Skeletal muscle cell (primary cell): ENCODE data around the gene BTD.

Experiments
- DNase-seq: peaks from one replicate; pipeline ENCODE4 v3.0.0-alpha.2; 2010; ENCODE audit warnings: low read depth
- H3K4me3 ChIP-seq: 2 replicates; pipeline ENCODE4 v1.5.1; 2011; ENCODE audit warnings: low read depth, mild to moderate bottlenecking, control low read depth, low read length, moderate library complexity

BTD gene

DNA sequence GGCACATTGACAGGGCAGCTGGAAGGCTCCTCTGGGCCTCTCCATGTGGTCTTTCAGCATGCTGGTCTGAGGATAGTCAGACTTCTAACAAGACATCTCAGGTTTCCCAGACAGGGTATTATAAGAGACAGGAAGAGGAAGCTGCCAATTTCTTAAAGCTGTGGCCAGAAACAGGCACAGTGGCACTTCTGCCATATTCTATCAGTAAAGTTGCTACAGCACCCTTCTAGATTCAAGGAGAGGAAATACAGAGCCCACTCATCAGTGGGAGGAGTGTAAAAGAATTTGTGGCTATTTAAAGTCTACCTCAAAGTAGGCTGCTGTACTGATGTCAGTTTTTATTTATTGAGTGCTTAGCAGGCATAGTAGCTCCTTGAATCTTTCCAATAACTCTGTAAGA is 55.5 kb downstream of the BTD start:
- DNase-seq, result no peak
- H3K4me3 ChIP-seq, result no peak overlapping the region

DNA sequence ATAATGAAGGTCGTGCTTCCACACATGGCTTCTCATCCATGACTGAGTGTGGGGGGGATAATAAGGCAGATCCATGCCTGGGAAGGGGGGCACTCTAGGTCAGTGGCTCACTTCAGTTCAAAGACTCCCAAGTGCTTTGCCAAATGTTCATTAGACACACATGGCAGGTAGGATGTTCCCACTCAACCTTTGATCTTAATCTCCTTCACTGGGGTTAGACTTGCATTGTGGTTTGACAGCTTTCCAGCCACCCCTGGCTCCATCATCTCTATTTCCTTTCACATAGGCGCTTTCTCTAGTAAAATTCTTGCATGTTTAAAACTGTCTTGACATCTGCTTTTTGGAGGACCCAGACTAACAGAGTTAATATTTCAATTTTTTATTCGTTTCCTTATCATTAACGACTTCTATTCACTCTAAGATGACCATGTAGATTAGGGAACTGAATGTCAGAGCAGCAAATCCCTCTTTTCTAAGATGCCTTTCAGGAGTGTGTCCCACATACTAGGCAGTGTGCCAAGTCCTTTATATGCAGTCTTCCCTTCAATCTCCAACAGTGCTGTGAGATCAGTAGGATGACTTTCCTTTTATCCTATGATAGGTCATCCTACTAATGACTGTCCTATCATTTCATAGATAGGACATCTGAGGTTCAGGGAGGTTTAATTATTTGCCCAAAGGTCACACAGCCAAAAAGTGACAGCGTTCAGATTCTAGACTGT is 57.9 kb downstream of the BTD start:
- DNase-seq, result no peak
- H3K4me3 ChIP-seq, result no peak overlapping the region

DNA sequence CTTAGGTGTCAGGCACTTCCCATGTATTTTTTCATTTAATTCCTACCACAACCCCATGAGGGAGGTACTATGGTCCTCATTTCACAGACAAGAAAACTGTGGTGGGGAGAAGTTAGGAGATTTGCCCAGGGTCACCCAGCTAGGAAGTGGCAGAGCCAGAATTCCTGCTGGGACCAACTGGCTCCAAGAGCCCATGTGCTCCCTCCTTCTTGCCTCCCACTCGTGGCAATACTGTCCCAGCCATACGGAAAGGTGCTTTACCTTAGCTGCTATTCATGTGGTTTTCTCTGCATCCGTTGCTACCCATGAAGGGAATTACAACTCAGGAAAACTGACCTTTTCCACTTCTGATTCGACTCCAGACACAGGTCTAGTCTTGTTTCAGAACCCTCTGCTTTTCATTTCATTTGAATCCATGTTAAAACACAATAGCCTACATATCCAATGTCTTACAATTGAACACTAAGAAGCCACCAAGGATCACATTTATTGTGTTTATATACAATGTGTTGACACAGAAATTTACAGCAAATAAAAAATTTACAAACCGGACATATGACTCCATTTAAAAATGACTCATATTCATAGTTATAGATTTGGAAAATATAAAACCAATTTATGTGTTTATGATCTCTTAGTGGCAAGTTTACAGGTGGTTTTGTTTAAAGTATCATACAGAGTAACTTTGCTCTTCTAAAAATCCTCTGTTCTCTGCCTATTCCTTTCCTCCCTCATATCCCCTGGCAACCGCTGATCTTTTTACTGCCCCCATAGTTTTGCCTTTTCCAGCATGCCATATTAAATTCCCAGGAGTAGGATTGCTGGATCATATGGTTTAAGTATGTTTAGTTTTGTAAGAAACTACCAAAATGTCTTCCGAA is 58.8 kb downstream of the BTD start:
- no peak for DNase-seq
- H3K4me3 ChIP-seq, result no peak overlapping the region

DNA sequence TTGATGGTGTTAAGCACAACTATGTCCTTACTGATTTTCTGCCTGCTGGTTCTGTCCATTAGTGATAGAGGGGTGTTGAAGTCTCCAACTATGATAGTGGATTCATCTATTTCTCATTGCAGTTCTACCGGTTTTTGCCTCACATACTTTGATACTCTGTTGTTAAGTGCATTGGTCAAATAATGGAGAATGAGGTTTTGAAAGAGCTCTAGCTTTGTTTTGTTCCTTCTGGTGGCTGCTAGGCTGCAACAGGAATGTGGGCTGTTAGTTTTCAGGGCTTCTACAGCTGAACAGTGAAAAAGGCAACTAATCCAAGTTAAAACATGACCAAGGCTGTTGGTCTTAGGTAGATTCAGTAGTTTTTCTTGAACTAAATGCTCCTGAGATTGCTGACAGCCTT is 62.6 kb downstream of the BTD start:
- H3K4me3 ChIP-seq, result no peak overlapping the region
- DNase-seq, result no peak

DNA sequence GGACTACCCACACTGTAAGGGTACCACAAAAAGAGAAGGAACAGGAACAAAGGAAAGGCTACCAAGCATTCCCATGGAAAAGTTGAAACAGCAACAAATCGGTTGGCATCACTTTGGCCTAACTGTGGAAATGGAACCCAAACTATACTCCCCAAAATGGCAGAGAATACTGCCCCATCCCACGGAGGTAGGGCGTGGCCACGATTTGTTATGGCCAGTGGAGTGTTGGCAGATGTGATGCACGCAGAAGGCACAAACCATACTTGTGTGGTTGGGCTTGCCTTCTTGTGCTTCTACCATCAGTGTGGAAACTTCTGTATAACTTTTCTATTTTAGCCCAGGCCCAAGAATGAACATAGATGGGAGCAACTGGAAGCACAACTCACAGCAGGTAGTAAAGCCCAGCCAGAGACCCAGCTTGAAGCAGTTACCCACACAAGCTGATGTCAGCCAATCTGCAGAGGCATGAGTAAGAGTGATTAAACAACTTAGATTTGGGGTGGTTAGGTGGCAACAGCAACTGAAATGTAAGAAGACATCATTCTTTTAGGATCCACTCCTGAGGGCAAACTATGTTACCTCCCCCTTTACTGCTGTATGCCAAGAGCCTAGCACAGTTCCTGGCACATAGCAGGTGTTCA is 64.1 kb downstream of the BTD start:
- no peak for DNase-seq
- H3K4me3 ChIP-seq, result no peak overlapping the region

DNA sequence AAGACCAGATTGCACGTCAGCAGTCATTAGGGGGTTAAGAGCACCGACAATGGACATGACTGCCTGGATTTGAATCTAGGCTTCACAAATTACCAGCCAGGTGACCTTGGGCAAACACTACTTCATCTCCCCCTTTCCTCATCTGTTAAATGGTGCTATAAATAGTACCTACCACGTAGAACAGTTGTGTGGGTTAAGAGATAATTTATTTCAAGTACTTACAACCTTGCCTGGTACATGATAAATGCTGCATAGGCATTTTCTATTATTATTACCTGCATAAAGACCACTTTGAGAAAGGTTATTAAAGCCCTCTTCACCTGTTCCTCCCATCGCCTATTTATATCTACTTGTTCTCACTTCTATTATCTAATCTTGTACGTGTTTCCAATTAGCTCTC is 64.7 kb downstream of the BTD start:
- H3K4me3 ChIP-seq, result no peak overlapping the region
- no peak for DNase-seq

DNA sequence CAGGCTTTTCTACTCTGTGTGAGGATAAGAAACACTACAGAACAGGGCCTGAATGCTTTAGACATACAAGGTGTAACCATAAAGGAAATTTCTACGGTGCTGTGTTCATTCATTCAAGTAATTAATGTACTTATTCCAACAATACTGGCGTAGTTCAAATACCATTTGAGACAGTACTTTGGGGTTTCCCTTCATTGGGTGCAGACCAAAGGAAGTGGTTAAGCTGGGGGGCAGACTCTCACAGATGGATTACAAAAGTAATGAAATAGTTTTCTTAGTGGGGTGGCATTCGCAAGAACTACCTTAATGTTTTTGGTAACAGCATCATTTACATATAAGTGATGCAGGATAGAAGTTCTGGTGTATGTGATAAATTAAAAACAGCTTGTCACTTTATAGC is 65.9 kb downstream of the BTD start:
- no peak for DNase-seq
- no peak overlapping the region for H3K4me3 ChIP-seq

DNA sequence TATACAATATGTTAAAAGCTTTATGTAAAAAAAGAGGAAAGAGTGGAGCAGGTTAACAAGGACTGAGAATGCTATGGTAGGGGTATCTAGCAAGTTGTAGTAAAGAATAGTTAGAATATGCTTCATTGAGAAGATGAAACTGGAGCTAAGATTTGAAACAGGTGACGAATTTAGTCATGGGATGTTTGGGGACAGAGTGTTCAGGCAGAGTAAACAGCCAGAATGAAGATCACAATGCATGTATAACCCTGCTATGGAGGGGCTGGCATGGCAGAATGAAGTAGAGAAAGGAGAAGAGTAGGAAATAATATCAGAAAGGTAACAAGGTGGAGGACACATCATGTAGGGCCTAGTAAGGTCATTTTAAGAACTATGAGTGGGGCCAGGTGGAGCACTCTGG is 72.0 kb downstream of the BTD start:
- no peak overlapping the region for H3K4me3 ChIP-seq
- DNase-seq, result no peak

DNA sequence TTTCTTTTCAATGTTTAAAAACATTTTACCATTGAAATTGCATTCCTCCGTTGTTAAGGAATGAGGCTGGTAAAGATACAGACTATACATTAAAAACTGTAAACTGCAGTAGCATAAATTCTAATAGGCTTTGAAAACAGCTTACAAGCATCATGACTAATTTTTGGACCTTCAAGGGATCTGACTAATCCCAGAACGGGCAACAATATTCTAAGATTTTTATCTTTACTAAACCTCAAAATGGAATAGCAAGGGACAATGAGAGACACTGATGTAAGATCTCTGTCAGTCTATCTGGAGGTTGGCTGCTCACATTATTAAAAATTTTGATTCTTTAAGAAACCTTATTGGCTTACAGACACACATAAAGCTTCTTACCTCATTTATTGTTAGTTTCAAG is 74.7 kb downstream of the BTD start:
- no peak for DNase-seq
- no peak overlapping the region for H3K4me3 ChIP-seq

DNA sequence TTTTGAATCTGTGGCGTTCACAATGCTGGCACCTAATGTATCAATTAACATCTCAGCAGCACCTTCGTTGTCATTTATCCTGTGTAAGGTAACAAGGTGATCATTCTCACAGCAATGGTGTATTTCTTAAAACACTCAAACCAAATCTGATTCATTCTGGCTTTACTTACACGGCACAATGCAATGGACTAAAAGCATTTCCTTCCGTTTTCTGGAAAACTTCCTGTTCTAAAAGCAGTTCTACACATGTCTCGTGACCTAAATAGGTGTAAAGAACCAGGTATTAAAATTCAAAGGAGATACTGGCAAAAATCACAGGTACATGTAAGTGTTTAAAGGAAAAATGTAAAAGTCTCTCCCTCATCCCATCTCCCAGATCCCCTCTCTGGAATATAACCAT is 77.8 kb downstream of the BTD start:
- no peak for DNase-seq
- no peak overlapping the region for H3K4me3 ChIP-seq

DNA sequence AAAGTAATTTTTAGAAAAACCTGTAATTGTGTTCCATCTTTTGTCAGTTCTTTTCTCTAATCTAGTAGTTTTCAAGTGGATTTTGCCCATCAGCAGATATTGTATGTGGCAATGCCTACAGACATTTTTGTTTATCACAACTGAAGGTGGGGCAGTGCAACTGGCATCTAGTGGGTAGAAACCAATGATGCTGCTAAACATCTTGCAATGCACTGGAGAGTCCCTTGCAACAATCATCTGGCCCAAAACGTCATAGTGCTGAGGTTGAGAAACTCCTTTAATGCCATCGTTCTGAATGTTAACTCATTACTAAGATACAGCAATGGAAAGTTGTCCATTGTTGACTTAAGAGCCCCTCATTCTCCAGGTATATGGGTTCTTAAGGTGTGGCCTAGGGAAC is 80.1 kb downstream of the BTD start:
- DNase-seq, result no peak
- H3K4me3 ChIP-seq, result no peak overlapping the region

DNA sequence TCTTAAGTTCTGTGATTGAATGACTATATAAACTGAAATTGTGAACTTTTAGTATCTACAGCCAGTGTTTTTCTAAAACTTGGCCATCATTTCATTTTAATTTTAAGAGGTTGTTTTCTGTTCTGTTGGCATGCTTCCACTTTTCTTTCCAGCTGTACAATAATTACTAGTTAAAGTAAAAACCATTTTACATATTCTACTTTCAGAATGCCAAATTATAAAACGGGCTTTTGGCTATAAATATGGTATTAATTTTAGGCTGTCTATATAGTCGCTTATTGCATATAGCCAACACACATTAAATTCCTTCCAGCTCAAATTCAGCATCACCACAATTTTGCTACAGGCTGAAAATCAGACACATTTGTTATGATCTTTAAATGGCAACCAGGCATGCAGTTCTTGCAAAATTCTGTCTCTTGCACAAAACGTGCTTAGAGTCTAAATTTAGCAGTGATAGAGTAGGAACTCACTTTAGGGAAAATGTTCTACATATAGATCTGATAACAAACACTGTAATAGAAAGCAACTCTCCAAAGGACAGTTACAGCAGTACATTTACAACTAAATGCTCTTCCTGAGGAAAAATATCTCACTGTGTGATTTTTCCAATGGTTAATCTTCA is 81.1 kb downstream of the BTD start:
- peak; percentile 7 for DNase-seq
- H3K4me3 ChIP-seq, result no peak overlapping the region

DNA sequence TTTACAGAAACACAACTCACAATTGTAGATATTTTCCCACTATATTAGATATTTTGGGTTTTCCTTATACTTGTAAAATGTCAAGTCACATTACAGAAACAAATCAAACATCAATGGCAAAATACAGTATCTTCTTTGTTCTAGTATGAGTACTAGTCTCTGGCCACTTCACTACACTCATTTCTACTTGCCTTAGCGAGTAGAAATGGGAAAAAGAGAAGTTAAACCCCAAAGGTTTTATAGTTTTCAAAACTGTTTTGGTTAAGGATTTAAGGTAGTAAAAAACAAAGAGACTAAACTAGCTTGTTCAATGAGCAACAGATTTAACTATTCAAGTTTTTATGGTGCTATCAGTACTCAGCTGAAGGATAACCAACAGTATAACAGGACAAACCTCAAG is 81.7 kb downstream of the BTD start:
- no peak overlapping the region for H3K4me3 ChIP-seq
- no peak for DNase-seq

DNA sequence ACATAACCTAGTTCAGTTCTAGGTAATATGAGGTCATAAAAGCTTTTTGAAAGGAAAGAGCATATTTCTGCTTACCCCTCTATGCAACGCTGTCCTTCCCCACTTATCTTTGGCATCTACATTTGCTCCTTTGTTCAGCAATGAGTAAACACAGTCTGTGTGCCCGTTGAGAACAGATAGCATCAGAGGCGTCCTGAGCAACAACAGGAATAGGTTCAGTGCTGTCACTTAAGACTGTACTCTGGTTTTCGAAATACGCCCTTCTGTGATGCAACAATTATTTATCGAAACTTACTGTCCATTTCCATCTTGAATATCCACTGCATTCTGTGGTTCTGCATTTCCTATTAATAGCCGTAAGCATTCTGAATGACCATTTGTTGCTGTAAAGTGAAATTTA is 84.4 kb downstream of the BTD start:
- no peak overlapping the region for H3K4me3 ChIP-seq
- no peak for DNase-seq

DNA sequence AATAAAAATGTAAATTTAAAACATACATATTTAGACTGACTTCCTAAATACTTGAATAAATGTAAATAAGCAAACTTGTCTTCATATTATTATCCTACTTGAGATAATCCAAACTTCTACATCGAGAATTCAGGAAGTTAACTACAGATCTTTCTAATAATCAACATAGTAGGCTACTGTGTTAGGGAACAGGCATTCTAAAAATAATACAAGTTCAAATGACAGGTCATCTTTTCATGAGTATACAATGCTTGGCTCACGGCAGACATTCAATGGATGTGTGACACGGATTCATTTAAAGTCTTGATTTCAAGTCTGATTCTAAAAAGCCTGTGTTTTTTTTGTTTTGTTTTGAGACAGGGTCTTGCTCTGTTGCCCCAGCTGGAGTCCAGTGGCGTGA is 88.7 kb downstream of the BTD start:
- DNase-seq, result no peak
- no peak overlapping the region for H3K4me3 ChIP-seq

DNA sequence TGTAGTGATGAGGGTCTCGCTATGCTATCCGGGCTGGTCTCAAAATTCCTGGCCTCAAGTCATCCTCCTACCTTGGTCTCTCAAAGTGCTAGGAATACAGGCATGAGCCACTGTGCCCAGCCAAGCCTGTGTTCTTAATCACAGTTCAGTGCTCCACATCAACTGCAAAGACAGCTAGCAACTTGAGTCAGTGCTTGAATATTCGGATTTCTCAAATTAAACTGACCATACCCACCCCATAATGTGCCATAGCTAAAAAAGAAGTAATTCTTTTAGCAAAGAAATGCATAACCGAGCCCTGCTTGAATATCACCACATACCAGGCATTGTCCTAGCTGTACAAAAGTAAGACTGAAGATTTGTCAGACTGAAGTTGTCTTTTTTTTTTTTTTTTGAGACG is 89.2 kb downstream of the BTD start:
- DNase-seq, result no peak
- no peak overlapping the region for H3K4me3 ChIP-seq

DNA sequence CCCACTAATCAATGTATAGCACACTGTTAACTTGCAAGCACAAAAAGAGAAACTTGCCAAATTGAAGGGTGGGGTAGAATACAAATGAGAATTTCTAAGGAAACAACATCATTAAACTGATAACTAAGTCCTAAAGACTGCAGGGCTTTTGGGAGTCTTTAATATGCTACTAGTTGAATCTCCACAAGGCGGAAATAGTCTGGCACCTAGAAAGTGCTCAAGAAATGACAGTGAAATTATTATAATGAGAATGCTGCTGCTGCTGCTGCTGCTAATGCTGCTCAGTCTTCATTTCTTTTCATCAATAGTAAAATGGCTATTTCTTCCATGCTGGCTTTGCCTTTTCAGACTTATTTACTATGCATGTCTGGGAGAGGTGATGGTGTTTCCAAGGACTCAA is 91.8 kb downstream of the BTD start:
- no peak for DNase-seq
- no peak overlapping the region for H3K4me3 ChIP-seq

DNA sequence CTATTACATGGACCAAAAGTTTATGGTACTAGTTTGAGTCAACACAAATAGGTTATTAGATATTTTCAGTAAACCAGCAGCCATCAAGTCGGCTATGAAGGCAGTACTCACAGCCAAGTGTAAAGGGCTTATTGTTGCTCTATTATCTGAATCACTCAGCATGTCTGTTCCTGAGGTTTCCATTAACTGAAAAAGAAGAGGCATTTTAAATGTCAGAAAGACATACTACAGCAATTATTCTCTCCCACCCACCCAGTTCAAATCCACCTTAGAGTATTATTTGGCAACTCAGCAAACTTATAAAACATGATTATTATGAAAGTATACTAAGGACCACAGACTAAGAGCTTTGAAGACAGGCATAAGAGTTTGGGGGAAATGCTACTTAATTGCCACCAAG is 93.1 kb downstream of the BTD start:
- no peak for DNase-seq
- no peak overlapping the region for H3K4me3 ChIP-seq
